H1 (cell line): Measurements from ENCODE around the gene OR1E2.

Experiments
- BRCA1 ChIP-seq: IDR thresholded peaks from 2 replicates; pipeline ENCODE4 v1.6.1; 2012; ENCODE audit warnings: low read depth, low read length, improper control_type of control experiment
- CHD1 ChIP-seq: IDR thresholded peaks from 2 replicates; pipeline ENCODE4 v1.6.1; 2012; ENCODE audit warnings: low read depth, low read length, improper control_type of control experiment
- EGR1 ChIP-seq: IDR thresholded peaks from 2 replicates; pipeline ENCODE4 v1.6.1; 2011; ENCODE audit warnings: low read depth, low read length, borderline replicate concordance
- GTF2F1 ChIP-seq: IDR thresholded peaks from 2 replicates; pipeline ENCODE4 v1.6.1; 2012; ENCODE audit warnings: low read depth, low read length, improper control_type of control experiment, borderline replicate concordance
- KDM5A ChIP-seq: fragments of 200-600 bp; IDR thresholded peaks from 2 replicates; pipeline ENCODE4 v1.7.1; 2012; ENCODE audit warnings: mild to moderate bottlenecking, low read length, inconsistent platforms, mixed read lengths
- NRF1 ChIP-seq: IDR thresholded peaks from 2 replicates; pipeline ENCODE4 v1.6.1; 2011; ENCODE audit warnings: mild to moderate bottlenecking, low read depth, low read length, improper control_type of control experiment
- POLR2A ChIP-seq, 2 experiments: IDR thresholded peaks; 1 replicate in 1 of 2; 2 replicates in 1 of 2; pipeline ENCODE4 v1.6.1; 2011; ENCODE audit warnings: low read depth in 2 of 2, low read length in 2 of 2, mild to moderate bottlenecking in 2 of 2; ENCODE audit errors: control extremely low read depth in 1 of 2
- POLR2AphosphoS5 ChIP-seq: IDR thresholded peaks from 2 replicates; pipeline ENCODE4 v1.6.1; 2011; ENCODE audit warnings: low read depth, low read length
- RAD21 ChIP-seq, 2 experiments: IDR thresholded peaks in 1 of 2; conservative IDR thresholded peaks in 1 of 2; 2 replicates each; pipeline ENCODE4 v1.6.1; 2011; ENCODE audit warnings: low read depth in 2 of 2, low read length in 2 of 2, improper control_type of control experiment in 1 of 2, inconsistent platforms in 1 of 2, mild to moderate bottlenecking in 1 of 2, moderate library complexity in 1 of 2
- TAF1 ChIP-seq: IDR thresholded peaks from 2 replicates; pipeline ENCODE4 v1.6.1; 2011; ENCODE audit warnings: mild to moderate bottlenecking, low read depth, low read length
- TBP ChIP-seq: IDR thresholded peaks from 2 replicates; pipeline ENCODE4 v1.6.1; 2011; ENCODE audit warnings: low read depth, low read length, improper control_type of control experiment
- ZNF274 ChIP-seq: IDR thresholded peaks from 2 replicates; pipeline ENCODE4 v1.7.0; 2012; ENCODE audit warnings: low read length, borderline replicate concordance; ENCODE audit errors: extremely low read depth
- TF ChIP-seq, protein P1 (sequence below), 3 experiments: IDR thresholded peaks; 1 replicate in 2 of 3; 2 replicates in 1 of 3; pipeline versions ENCODE4 v1.5.1 to v1.6.1; 2011; ENCODE audit warnings: low read length in 3 of 3, mild to moderate bottlenecking in 3 of 3, inconsistent platforms in 2 of 3, low read depth in 1 of 3, moderate library complexity in 1 of 3; ENCODE audit not compliant: insufficient read depth in 1 of 3; ENCODE audit errors: control extremely low read depth in 1 of 3

DNA sequence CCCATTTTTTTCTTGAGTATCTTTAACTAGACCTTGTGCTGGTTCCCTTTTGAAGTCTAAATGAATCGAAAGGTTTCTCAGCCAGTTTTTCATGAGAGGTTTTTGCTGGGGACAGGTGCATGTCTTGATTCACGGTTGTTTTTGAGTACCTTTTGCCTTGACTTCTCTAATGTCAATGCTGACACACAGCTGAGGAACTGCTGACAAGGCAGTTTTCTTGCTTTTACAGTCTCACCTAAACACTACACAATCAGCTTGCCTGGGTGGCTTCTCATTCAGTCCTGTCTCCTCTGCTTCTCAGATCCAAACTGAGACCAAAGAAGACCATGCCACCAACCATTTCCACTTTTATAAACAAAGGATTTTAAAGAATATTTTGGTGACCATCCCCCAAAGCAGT, 15.4 kb downstream of the OR1E2 start:
- TF ChIP-seq, protein P1, sequence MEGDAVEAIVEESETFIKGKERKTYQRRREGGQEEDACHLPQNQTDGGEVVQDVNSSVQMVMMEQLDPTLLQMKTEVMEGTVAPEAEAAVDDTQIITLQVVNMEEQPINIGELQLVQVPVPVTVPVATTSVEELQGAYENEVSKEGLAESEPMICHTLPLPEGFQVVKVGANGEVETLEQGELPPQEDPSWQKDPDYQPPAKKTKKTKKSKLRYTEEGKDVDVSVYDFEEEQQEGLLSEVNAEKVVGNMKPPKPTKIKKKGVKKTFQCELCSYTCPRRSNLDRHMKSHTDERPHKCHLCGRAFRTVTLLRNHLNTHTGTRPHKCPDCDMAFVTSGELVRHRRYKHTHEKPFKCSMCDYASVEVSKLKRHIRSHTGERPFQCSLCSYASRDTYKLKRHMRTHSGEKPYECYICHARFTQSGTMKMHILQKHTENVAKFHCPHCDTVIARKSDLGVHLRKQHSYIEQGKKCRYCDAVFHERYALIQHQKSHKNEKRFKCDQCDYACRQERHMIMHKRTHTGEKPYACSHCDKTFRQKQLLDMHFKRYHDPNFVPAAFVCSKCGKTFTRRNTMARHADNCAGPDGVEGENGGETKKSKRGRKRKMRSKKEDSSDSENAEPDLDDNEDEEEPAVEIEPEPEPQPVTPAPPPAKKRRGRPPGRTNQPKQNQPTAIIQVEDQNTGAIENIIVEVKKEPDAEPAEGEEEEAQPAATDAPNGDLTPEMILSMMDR (IDR thresholded peaks at IDR 0.05; ENCODE audit: control extremely low read depth in 1 of 3, insufficient read depth in 1 of 3, low read depth in 1 of 3, low read length in 3 of 3) = no peak
- no peak for TF ChIP-seq KDM5A
- no peak for TF ChIP-seq GTF2F1
- no peak for TF ChIP-seq ZNF274
- TF ChIP-seq NRF1 = no peak
- no peak for TF ChIP-seq POLR2AphosphoS5
- no peak for TF ChIP-seq TBP
- TF ChIP-seq RAD21 (IDR thresholded peaks at IDR 0.05 in 1 of 2, conservative IDR thresholded peaks at IDR 0.05 in 1 of 2; ENCODE audit: low read depth in 2 of 2, low read length in 2 of 2) = no peak
- no peak for TF ChIP-seq POLR2A (IDR thresholded peaks at IDR 0.05; ENCODE audit: control extremely low read depth in 1 of 2, low read depth in 2 of 2, low read length in 2 of 2)
- TF ChIP-seq BRCA1 = no peak
- TF ChIP-seq TAF1 = no peak
- no peak for TF ChIP-seq EGR1
- no peak for TF ChIP-seq CHD1
